TTC549 (cell line): ENCODE data around the gene SSBP3.

Source experiments
- FAIRE-seq: peaks from 2 replicates; lab custom pipeline; 2012; peaks lifted over from hg19 to GRCh38; lab: Jason Lieb, UNC

SSBP3 gene

GRCh38 chr1:54328066-54328636 lies 78.0 kb downstream of the SSBP3 start:
- no peak for FAIRE-seq

GRCh38 chr1:54327386-54328065 lies 78.7 kb downstream of the SSBP3 start:
- FAIRE-seq, result no peak

GRCh38 chr1:54326543-54327385 lies 79.4 kb downstream of the SSBP3 start:
- FAIRE-seq, result no peak

GRCh38 chr1:54325703-54326461 lies 80.3 kb downstream of the SSBP3 start:
- no peak for FAIRE-seq

- FAIRE-seq, result no peak
Measured at GRCh38 chr1:54325284-54325683, 80.9 kb downstream of the SSBP3 start.

- no peak for FAIRE-seq
Measured at GRCh38 chr1:54324251-54325140, 81.7 kb downstream of the SSBP3 start.

- FAIRE-seq, result no peak
Measured at GRCh38 chr1:54323921-54324250, 82.3 kb downstream of the SSBP3 start.

- no peak for FAIRE-seq
Measured at GRCh38 chr1:54323324-54323739, 82.9 kb downstream of the SSBP3 start.

- FAIRE-seq, result no peak
Measured at GRCh38 chr1:54318246-54318814, 87.9 kb downstream of the SSBP3 start.

- FAIRE-seq, result no peak
Measured at GRCh38 chr1:54317084-54317483, 89.1 kb downstream of the SSBP3 start.

GRCh38 chr1:54315099-54315498 lies 91.1 kb downstream of the SSBP3 start:
- no peak for FAIRE-seq

- FAIRE-seq, result no peak
Measured at GRCh38 chr1:54314696-54315095, 91.5 kb downstream of the SSBP3 start.

- no peak for FAIRE-seq
Measured at GRCh38 chr1:54312796-54313316, 93.3 kb downstream of the SSBP3 start.

- FAIRE-seq, result no peak
Measured at GRCh38 chr1:54311506-54311905, 94.7 kb downstream of the SSBP3 start.

GRCh38 chr1:54310439-54311328 lies 95.5 kb downstream of the SSBP3 start:
- FAIRE-seq, result no peak

GRCh38 chr1:54309631-54310366 lies 96.4 kb downstream of the SSBP3 start:
- FAIRE-seq, result no peak

- no peak for FAIRE-seq
Measured at GRCh38 chr1:54307305-54307704, 98.9 kb downstream of the SSBP3 start.

GRCh38 chr1:54305906-54306514 lies 100.2 kb downstream of the SSBP3 start:
- FAIRE-seq, result no peak

- no peak for FAIRE-seq
Measured at GRCh38 chr1:54304518-54304917, 101.7 kb downstream of the SSBP3 start.
